Gastroesophageal sphincter (tissue), 4 donors: ENCODE measurements around the gene SLC9A8. TPM values are rescaled to one million over a fixed set of nuclear protein-coding genes. Genes with fewer than 3 reads are reported as not detected.

Experiments
- ATAC-seq: fragments of 150-250 bp; one replicate; pipeline ENCODE4 v1.9.1; 2016; ENCODE audit warnings: mild to moderate bottlenecking, moderate library complexity
- H3K27ac ChIP-seq, 4 donors: fragments of 200-600 bp; sonication (generic) in 3 of 4; 1 replicate in 3 of 4; 2 replicates in 1 of 4; pipeline ENCODE4 v1.5.1; 2016 to 2019
- H3K27me3 ChIP-seq: fragments of 200-600 bp; sonication (generic); one replicate; pipeline ENCODE4 v1.5.1; 2019
- H3K36me3 ChIP-seq, 2 donors: fragments of 200-600 bp; sonication (generic); one replicate each; pipeline ENCODE4 v1.5.1; 2019; ENCODE audit warnings: control low read depth in 1 of 2
- H3K4me1 ChIP-seq, 3 donors: fragments of 200-600 bp; sonication (generic); 1 replicate in 2 of 3; 2 replicates in 1 of 3; pipeline ENCODE4 v1.5.1; 2016 to 2019; ENCODE audit warnings: control low read depth in 2 of 3
- H3K4me3 ChIP-seq, 2 donors: fragments of 200-600 bp; sonication (generic); one replicate each; pipeline ENCODE4 v1.5.1; 2019; ENCODE audit warnings: mild to moderate bottlenecking in 1 of 2, moderate library complexity in 1 of 2
- H3K9me3 ChIP-seq, 3 donors: fragments of 200-600 bp; sonication (generic); one replicate each; pipeline ENCODE4 v1.5.1; 2017 to 2019; ENCODE audit warnings: control low read depth in 2 of 3
- CTCF ChIP-seq, 4 experiments: fragments of 200-600 bp in 2 of 4; fragments of 450-650 bp in 2 of 4; sonication (generic) in 1 of 4; IDR thresholded peaks; one replicate each; pipeline ENCODE4 v1.5.1; 2017 to 2019; ENCODE audit warnings: antibody characterized with exemption in 4 of 4, mild to moderate bottlenecking in 2 of 4, moderate library complexity in 2 of 4
- EP300 ChIP-seq: sonication (generic); formaldehyde crosslinking; IDR thresholded peaks from one replicate; pipeline ENCODE4 v1.6.1; 2017; ENCODE audit warnings: antibody characterized with exemption, mild to moderate bottlenecking
- POLR2A ChIP-seq, 2 donors: fragments of 450-650 bp; IDR thresholded peaks; one replicate each; pipeline ENCODE4 v1.6.1; 2017; ENCODE audit warnings: antibody characterized with exemption in 2 of 2, mild to moderate bottlenecking in 2 of 2, moderate library complexity in 1 of 2
- POLR2AphosphoS5 ChIP-seq: sonication (generic); formaldehyde crosslinking; IDR thresholded peaks from one replicate; pipeline ENCODE4 v1.6.1; 2017; ENCODE audit warnings: antibody characterized with exemption
- WGBS, 2 donors: methylation state at CpG; one replicate each; pipeline ENCODE4 v1.1.5; 2018; ENCODE audit warnings: low coverage in 1 of 2; 5-methylcytosine and 5-hydroxymethylcytosine counted together
- total RNA-seq, 4 donors: library from RNA; depleted of rRNA; stranded (reverse); fragments of >200 nt; gene quantifications; one replicate each; pipeline ENCODE4 v1.1.0, GENCODE V29; 2016

SLC9A8 gene
- total RNA-seq, 4 donors from 2014 or later: 4.7 to 9.3 (median 7.5) TPM

GRCh38 chr20:49823152-49823847 is 10.7 kb downstream of the SLC9A8 start:
- no peak for ATAC-seq
- Histone ChIP-seq H3K27me3 (no peaks in the 10 kb centered on the region), H3K36me3 (peaks cover 0 to 74% of the 10 kb centered on the region in 2 donors), H3K4me1 (peaks cover 0 to 20% (median 4%) of the 10 kb centered on the region in 3 donors), H3K4me3 (no peak overlapping the region), H3K9me3 (no peaks in the 10 kb centered on the region), H3K27ac (no peak overlapping the region)
- WGBS, 2 donors: 53 to 73% methylated on average over 2 of the region's 2 CpGs
- TF ChIP-seq CTCF (IDR thresholded peaks at IDR 0.05) (no peak), POLR2AphosphoS5 (no peak), EP300 (no peak)

- H3K27me3 ChIP-seq: no peaks in the 10 kb centered on the region
- H3K27ac ChIP-seq: no peak overlapping the region
- H3K4me1 ChIP-seq: peaks cover 0 to 20% (median 4%) of the 10 kb centered on the region in 3 donors
- H3K4me3 ChIP-seq: no peak overlapping the region
- TF ChIP-seq EP300 (no peak), POLR2AphosphoS5 (no peak), POLR2A (IDR thresholded peaks at IDR 0.05) (no peak), CTCF (IDR thresholded peaks at IDR 0.05) (no peak)
- peaks cover 0 to 69% of the 10 kb centered on the region in 2 donors for H3K36me3 ChIP-seq
- no peak for ATAC-seq
- H3K9me3 ChIP-seq: no peaks in the 10 kb centered on the region
- 86 to 89% methylated on average over 1 to 2 of the region's 2 CpGs for WGBS, 2 donors
These were observed 11.6 kb downstream of the SLC9A8 start for GRCh38 chr20:49824206-49824605.

GRCh38 chr20:49825521-49826033 is 12.9 kb downstream of the SLC9A8 start:
- no peaks in the 10 kb centered on the region for H3K9me3 ChIP-seq
- 88 to 100% methylated on average over 2 to 6 of the region's 7 CpGs for WGBS, 2 donors
- no peak overlapping the region for H3K27ac ChIP-seq
- TF ChIP-seq CTCF (IDR thresholded peaks at IDR 0.05): no peak
- no peak for TF ChIP-seq EP300
- no peak for TF ChIP-seq POLR2A (IDR thresholded peaks at IDR 0.05)
- TF ChIP-seq POLR2AphosphoS5: no peak
- H3K4me3 ChIP-seq: no peak overlapping the region
- peaks cover 0 to 20% (median 4%) of the 10 kb centered on the region in 3 donors for H3K4me1 ChIP-seq
- no peaks in the 10 kb centered on the region for H3K27me3 ChIP-seq
- ATAC-seq: no peak
- H3K36me3 ChIP-seq: peaks cover 0 to 69% of the 10 kb centered on the region in 2 donors

- ATAC-seq: no peak
- no peak for TF ChIP-seq CTCF (IDR thresholded peaks at IDR 0.05)
- no peak for TF ChIP-seq POLR2AphosphoS5
- TF ChIP-seq POLR2A (IDR thresholded peaks at IDR 0.05): no peak
- no peak for TF ChIP-seq EP300
- Histone ChIP-seq H3K27me3 (no peaks in the 10 kb centered on the region), H3K4me3 (no peak overlapping the region), H3K4me1 (peaks cover 0 to 11% (median 0%) of the 10 kb centered on the region in 3 donors), H3K27ac (peak overlapping the region in 2 of 4 donors; percentile 10 to 63), H3K36me3 (peaks cover 0 to 61% of the 10 kb centered on the region in 2 donors), H3K9me3 (no peaks in the 10 kb centered on the region)
- WGBS, 2 donors: 67% methylated on average over 3 of the region's 11 CpGs; no CpG with 5 or more reads in 1 of the 2 donors
These were observed 18.6 kb downstream of the SLC9A8 start for GRCh38 chr20:49831022-49831769.
